ENCODE results near the gene ATP11B.

The ATP11B gene

GRCh38 chr3:182782149-182782548 lies 11.2 kb upstream of the ATP11B start:
- Histone ChIP-seq H3K9me2 (replicated peaks; ENCODE audit: insufficient read depth, low read length) (no peaks in the 10 kb centered on the region), H3K27ac (ENCODE audit: low read depth, low read length) (no peak overlapping the region), H4K20me1 (ENCODE audit: low read depth, low read length) (no peaks in the 10 kb centered on the region), H3K4me2 (ENCODE audit: low read depth, low read length, poor library complexity, severe bottlenecking) (no peak overlapping the region), H3K36me3 (ENCODE audit: low read length) (no peaks in the 10 kb centered on the region), H3K9me3 (ENCODE audit: insufficient read depth, low read length) (no peaks in the 10 kb centered on the region), H3F3A (ENCODE audit: insufficient read depth) (no peaks in the 10 kb centered on the region), H3K9ac (ENCODE audit: low read length) (no peak overlapping the region), H3K4me3 (ENCODE audit: insufficient read depth, low read length, poor library complexity, severe bottlenecking) (no peak overlapping the region), H3K27me3 (ENCODE audit: low read length) (no peaks in the 10 kb centered on the region), H2AFZ (ENCODE audit: low read depth, low read length, severe bottlenecking) (no peak overlapping the region), H3K79me2 (ENCODE audit: insufficient read depth, low read length) (no peaks in the 10 kb centered on the region)
- TF ChIP-seq CTCF (IDR thresholded peaks at IDR 0.05; ENCODE audit: insufficient read depth, low read length, poor library complexity, severe bottlenecking) (no peak), EZH2phosphoT487 (conservative IDR thresholded peaks at IDR 0.05; ENCODE audit: low read length) (no peak)

GRCh38 chr3:182783106-182783505 lies 10.2 kb upstream of the ATP11B start:
- Histone ChIP-seq H3K9ac (ENCODE audit: low read length) (no peak overlapping the region), H3K36me3 (ENCODE audit: low read length) (no peaks in the 10 kb centered on the region), H3K4me3 (ENCODE audit: insufficient read depth, low read length, poor library complexity, severe bottlenecking) (no peak overlapping the region), H3K4me2 (ENCODE audit: low read depth, low read length, poor library complexity, severe bottlenecking) (no peak overlapping the region), H3F3A (ENCODE audit: insufficient read depth) (no peaks in the 10 kb centered on the region), H2AFZ (ENCODE audit: low read depth, low read length, severe bottlenecking) (no peak overlapping the region), H3K9me3 (ENCODE audit: insufficient read depth, low read length) (no peaks in the 10 kb centered on the region), H3K27ac (ENCODE audit: low read depth, low read length) (no peak overlapping the region), H3K9me2 (replicated peaks; ENCODE audit: insufficient read depth, low read length) (no peaks in the 10 kb centered on the region), H3K27me3 (ENCODE audit: low read length) (no peaks in the 10 kb centered on the region), H4K20me1 (ENCODE audit: low read depth, low read length) (no peaks in the 10 kb centered on the region), H3K79me2 (ENCODE audit: insufficient read depth, low read length) (no peaks in the 10 kb centered on the region)
- TF ChIP-seq CTCF (IDR thresholded peaks at IDR 0.05; ENCODE audit: insufficient read depth, low read length, poor library complexity, severe bottlenecking), result no peak
- no peak for TF ChIP-seq EZH2phosphoT487 (conservative IDR thresholded peaks at IDR 0.05; ENCODE audit: low read length)

GRCh38 chr3:182784542-182784941 lies 8.8 kb upstream of the ATP11B start:
- Histone ChIP-seq H3K4me2 (ENCODE audit: low read depth, low read length, poor library complexity, severe bottlenecking) (no peak overlapping the region), H3K27me3 (ENCODE audit: low read length) (no peaks in the 10 kb centered on the region), H3K9me3 (ENCODE audit: insufficient read depth, low read length) (no peaks in the 10 kb centered on the region), H3K9me2 (replicated peaks; ENCODE audit: insufficient read depth, low read length) (no peaks in the 10 kb centered on the region), H3K27ac (ENCODE audit: low read depth, low read length) (no peak overlapping the region), H2AFZ (ENCODE audit: low read depth, low read length, severe bottlenecking) (no peak overlapping the region), H3K4me3 (ENCODE audit: insufficient read depth, low read length, poor library complexity, severe bottlenecking) (no peak overlapping the region), H3K36me3 (ENCODE audit: low read length) (no peaks in the 10 kb centered on the region), H3K9ac (ENCODE audit: low read length) (no peak overlapping the region), H3F3A (ENCODE audit: insufficient read depth) (no peaks in the 10 kb centered on the region), H4K20me1 (ENCODE audit: low read depth, low read length) (no peaks in the 10 kb centered on the region), H3K79me2 (ENCODE audit: insufficient read depth, low read length) (no peaks in the 10 kb centered on the region)
- TF ChIP-seq EZH2phosphoT487 (conservative IDR thresholded peaks at IDR 0.05; ENCODE audit: low read length) (no peak), CTCF (IDR thresholded peaks at IDR 0.05; ENCODE audit: insufficient read depth, low read length, poor library complexity, severe bottlenecking) (no peak)
